Measurements from ENCODE around the gene MTMR12.

- no peak for TF ChIP-seq CTCF (conservative IDR thresholded peaks at IDR 0.05)
- TF ChIP-seq EZH2 (IDR thresholded peaks at IDR 0.05; ENCODE audit: low read depth) = no peak
These were observed 48.2 kb upstream of the MTMR12 start for GRCh38 chr5:32360906-32361305.
